Naive B cell (primary cell): ENCODE measurements around the gene SORBS2. TPM values are rescaled to one million over a fixed set of nuclear protein-coding genes. Genes with fewer than 3 reads are reported as not detected.

Experiments
- ATAC-seq, 2 donors: fragments of 150-1000 bp; cut with Tn5 transposase; 2 replicates each; pipeline ENCODE4 v1.10.0; 2021; ENCODE audit warnings: low read depth in 2 of 2, mild to moderate bottlenecking in 2 of 2, moderate library complexity in 2 of 2
- DNase-seq: peaks from one replicate; pipeline ENCODE4 v3.0.0; 2022
- H3K27ac Mint-ChIP-seq, 6 donors: one replicate each; pipeline ENCODE4 v1.8.0; 2020 to 2022; ENCODE audit warnings: mild to moderate bottlenecking in 6 of 6, mixed read lengths in 6 of 6, moderate library complexity in 5 of 6, inconsistent platforms in 2 of 6
- H3K27me3 Mint-ChIP-seq, 3 donors: one replicate each; pipeline ENCODE4 v1.8.0; 2021 to 2022; ENCODE audit warnings: mixed read lengths in 3 of 3, mild to moderate bottlenecking in 1 of 3
- H3K36me3 Mint-ChIP-seq, 2 donors: one replicate each; pipeline ENCODE4 v1.8.0; 2020 to 2022; ENCODE audit warnings: mixed read lengths in 2 of 2, inconsistent platforms in 1 of 2, mild to moderate bottlenecking in 1 of 2
- H3K4me1 Mint-ChIP-seq, 3 donors: one replicate each; pipeline ENCODE4 v1.8.0; 2020 to 2022; ENCODE audit warnings: mixed read lengths in 3 of 3, inconsistent platforms in 1 of 3, mild to moderate bottlenecking in 1 of 3, moderate library complexity in 1 of 3
- H3K4me3 Mint-ChIP-seq, 8 donors: one replicate each; pipeline ENCODE4 v1.8.0; 2020 to 2022; ENCODE audit warnings: mild to moderate bottlenecking in 8 of 8, mixed read lengths in 8 of 8, moderate library complexity in 8 of 8, inconsistent platforms in 2 of 8
- H3K9me3 Mint-ChIP-seq, 7 donors: one replicate each; pipeline ENCODE4 v1.8.0; 2020 to 2022; ENCODE audit warnings: mixed read lengths in 7 of 7, mild to moderate bottlenecking in 5 of 7, inconsistent platforms in 2 of 7, moderate library complexity in 1 of 7
- polyA plus RNA-seq, 6 donors: library from polyadenylated mRNA; unstranded; fragments of 300-500 nt; fragmentation: Illumina TruSeq; gene quantifications; one replicate each; pipeline ENCODE4 v1.2.3, GENCODE V29; 2021; ENCODE audit warnings: low read depth in 6 of 6

SORBS2 gene
- polyA plus RNA-seq, 6 donors from 2014 or later: not detected

- H3K4me3 Mint-ChIP-seq: no peak overlapping the region
- DNase-seq (no peak), ATAC-seq (no peak)
- H3K27me3 Mint-ChIP-seq: peaks cover 0 to 4% (median 1%) of the 10 kb centered on the region in 3 donors
- H3K9me3 Mint-ChIP-seq: peaks cover 0 to 9% (median 3%) of the 10 kb centered on the region in 7 donors
- no peaks in the 10 kb centered on the region for H3K36me3 Mint-ChIP-seq
- no peaks in the 10 kb centered on the region for H3K4me1 Mint-ChIP-seq
- no peak overlapping the region for H3K27ac Mint-ChIP-seq
Measured at GRCh38 chr4:185840201-185840600, 28.2 kb upstream of the SORBS2 start.

GRCh38 chr4:185839770-185840169 is 27.8 kb upstream of the SORBS2 start:
- Mint-ChIP-seq H3K27me3 (peaks cover 0 to 6% (median 4%) of the 10 kb centered on the region in 3 donors), H3K9me3 (peaks cover 0 to 8% (median 2%) of the 10 kb centered on the region in 7 donors), H3K36me3 (no peaks in the 10 kb centered on the region), H3K4me1 (no peaks in the 10 kb centered on the region), H3K4me3 (no peak overlapping the region), H3K27ac (no peak overlapping the region)
- DNase-seq (no peak), ATAC-seq (no peak)

GRCh38 chr4:185839194-185839712 is 27.3 kb upstream of the SORBS2 start:
- no peak overlapping the region for H3K4me3 Mint-ChIP-seq
- peaks cover 0 to 8% (median 4%) of the 10 kb centered on the region in 3 donors for H3K27me3 Mint-ChIP-seq
- DNase-seq (no peak), ATAC-seq (no peak)
- no peaks in the 10 kb centered on the region for H3K4me1 Mint-ChIP-seq
- H3K36me3 Mint-ChIP-seq: no peaks in the 10 kb centered on the region
- H3K27ac Mint-ChIP-seq: no peak overlapping the region
- H3K9me3 Mint-ChIP-seq: peaks cover 0 to 5% (median 0%) of the 10 kb centered on the region in 7 donors

GRCh38 chr4:185838514-185839193 is 26.7 kb upstream of the SORBS2 start:
- Mint-ChIP-seq H3K4me1 (no peaks in the 10 kb centered on the region), H3K36me3 (no peaks in the 10 kb centered on the region), H3K27me3 (peaks cover 0 to 8% (median 0%) of the 10 kb centered on the region in 3 donors), H3K27ac (no peak overlapping the region), H3K4me3 (no peak overlapping the region), H3K9me3 (peaks cover 0 to 3% (median 0%) of the 10 kb centered on the region in 7 donors)
- DNase-seq (no peak), ATAC-seq (no peak)

GRCh38 chr4:185838104-185838452 is 26.1 kb upstream of the SORBS2 start:
- Mint-ChIP-seq H3K4me1 (no peaks in the 10 kb centered on the region), H3K4me3 (no peak overlapping the region), H3K27me3 (peaks cover 0 to 8% (median 0%) of the 10 kb centered on the region in 3 donors), H3K9me3 (peaks cover 0 to 3% (median 0%) of the 10 kb centered on the region in 7 donors), H3K27ac (no peak overlapping the region), H3K36me3 (no peaks in the 10 kb centered on the region)
- ATAC-seq (no peak), DNase-seq (no peak)

GRCh38 chr4:185837415-185838103 is 25.6 kb upstream of the SORBS2 start:
- H3K4me1 Mint-ChIP-seq: no peaks in the 10 kb centered on the region
- no peak for DNase-seq
- no peak overlapping the region for H3K27ac Mint-ChIP-seq
- ATAC-seq: no peak
- no peak overlapping the region for H3K4me3 Mint-ChIP-seq
- peaks cover 0 to 8% (median 0%) of the 10 kb centered on the region in 3 donors for H3K27me3 Mint-ChIP-seq
- H3K36me3 Mint-ChIP-seq: no peaks in the 10 kb centered on the region
- H3K9me3 Mint-ChIP-seq: peaks cover 0 to 3% (median 0%) of the 10 kb centered on the region in 7 donors

- DNase-seq: no peak
- no peak for ATAC-seq
- no peaks in the 10 kb centered on the region for H3K9me3 Mint-ChIP-seq
- no peak overlapping the region for H3K4me3 Mint-ChIP-seq
- peaks cover 0 to 8% (median 0%) of the 10 kb centered on the region in 3 donors for H3K27me3 Mint-ChIP-seq
- H3K36me3 Mint-ChIP-seq: no peaks in the 10 kb centered on the region
- no peak overlapping the region for H3K27ac Mint-ChIP-seq
- no peaks in the 10 kb centered on the region for H3K4me1 Mint-ChIP-seq
Measured at GRCh38 chr4:185836241-185837084, 24.5 kb upstream of the SORBS2 start.

GRCh38 chr4:185835814-185836213 is 23.8 kb upstream of the SORBS2 start:
- Mint-ChIP-seq H3K9me3 (peaks cover 0 to 3% (median 0%) of the 10 kb centered on the region in 7 donors), H3K4me1 (no peaks in the 10 kb centered on the region), H3K27ac (no peak overlapping the region), H3K4me3 (no peak overlapping the region), H3K27me3 (peaks cover 0 to 8% (median 3%) of the 10 kb centered on the region in 3 donors), H3K36me3 (no peaks in the 10 kb centered on the region)
- ATAC-seq (no peak), DNase-seq (no peak)

- DNase-seq: no peak
Measured at GRCh38 chr4:185835336-185835735, 23.3 kb upstream of the SORBS2 start.

GRCh38 chr4:185834778-185835177 is 22.8 kb upstream of the SORBS2 start:
- Mint-ChIP-seq H3K9me3 (peaks cover 0 to 5% (median 0%) of the 10 kb centered on the region in 7 donors), H3K36me3 (no peaks in the 10 kb centered on the region), H3K27me3 (peaks cover 0 to 11% (median 8%) of the 10 kb centered on the region in 3 donors), H3K4me3 (no peak overlapping the region), H3K27ac (peak overlapping the region in 1 of 6 donors; percentile 35), H3K4me1 (no peaks in the 10 kb centered on the region)
- ATAC-seq (no peak), DNase-seq (no peak)

More at GRCh38 chr4:185835336-185835735, 23.3 kb upstream of the SORBS2 start:
- Mint-ChIP-seq H3K36me3 (no peaks in the 10 kb centered on the region), H3K27ac (no peak overlapping the region), H3K9me3 (peaks cover 0 to 5% (median 0%) of the 10 kb centered on the region in 7 donors), H3K4me3 (no peak overlapping the region), H3K4me1 (no peaks in the 10 kb centered on the region), H3K27me3 (peaks cover 0 to 8% (median 7%) of the 10 kb centered on the region in 3 donors)
- no peak for ATAC-seq

- Mint-ChIP-seq H3K27ac (no peak overlapping the region), H3K9me3 (peaks cover 0 to 5% (median 0%) of the 10 kb centered on the region in 7 donors), H3K36me3 (no peaks in the 10 kb centered on the region), H3K4me1 (no peaks in the 10 kb centered on the region), H3K4me3 (no peak overlapping the region), H3K27me3 (peaks cover 0 to 11% (median 8%) of the 10 kb centered on the region in 3 donors)
- ATAC-seq (no peak), DNase-seq (no peak)
Measured at GRCh38 chr4:185834088-185834487, 22.1 kb upstream of the SORBS2 start.

GRCh38 chr4:185833055-185833598 is 21.1 kb upstream of the SORBS2 start:
- H3K27ac Mint-ChIP-seq: no peak overlapping the region
- H3K4me3 Mint-ChIP-seq: no peak overlapping the region
- ATAC-seq (no peak), DNase-seq (no peak)
- H3K4me1 Mint-ChIP-seq: no peaks in the 10 kb centered on the region
- peaks cover 0 to 11% (median 8%) of the 10 kb centered on the region in 3 donors for H3K27me3 Mint-ChIP-seq
- no peaks in the 10 kb centered on the region for H3K36me3 Mint-ChIP-seq
- H3K9me3 Mint-ChIP-seq: peaks cover 0 to 5% (median 0%) of the 10 kb centered on the region in 7 donors
